Keratinocyte (primary cell): ENCODE measurements around the gene OR2AE1. TPM values are rescaled to one million over a fixed set of nuclear protein-coding genes. Genes with fewer than 3 reads are reported as not detected.

Experiments used
- DNase-seq: peaks from one replicate; pipeline ENCODE4 v3.0.0-alpha.2; 2011; ENCODE audit warnings: low read depth, missing footprints, low spot score
- FAIRE-seq: peaks from 2 replicates; lab custom pipeline; 2011; peaks lifted over from hg19 to GRCh38; lab: Jason Lieb, UNC
- H2AFZ ChIP-seq: 2 replicates; pipeline ENCODE4 v1.6.0; 2012; ENCODE audit warnings: low read length, control low read depth, inconsistent platforms; ENCODE audit not compliant: control insufficient read depth
- H3K27ac ChIP-seq: 2 replicates; pipeline ENCODE4 v1.5.1; 2011; ENCODE audit warnings: low read length; ENCODE audit not compliant: control insufficient read depth, insufficient read depth
- H3K27me3 ChIP-seq: 3 replicates; pipeline ENCODE4 v1.6.0; 2011; ENCODE audit warnings: low read length; ENCODE audit not compliant: control insufficient read depth, insufficient read depth; ENCODE audit errors: extremely low read depth
- H3K36me3 ChIP-seq, 2 experiments: 2 replicates in 1 of 2; 3 replicates in 1 of 2; pipeline ENCODE4 v1.5.1; 2011; ENCODE audit warnings: low read length in 2 of 2, mild to moderate bottlenecking in 1 of 2; ENCODE audit not compliant: control insufficient read depth in 2 of 2, insufficient read depth in 2 of 2; ENCODE audit errors: extremely low read depth in 1 of 2
- H3K4me1 ChIP-seq: 3 replicates; pipeline ENCODE4 v1.5.1; 2011; ENCODE audit warnings: low read length; ENCODE audit not compliant: control insufficient read depth, insufficient read depth; ENCODE audit errors: extremely low read depth
- H3K4me2 ChIP-seq: 3 replicates; pipeline ENCODE4 v1.6.0; 2011; ENCODE audit warnings: low read depth, low read length; ENCODE audit not compliant: control insufficient read depth, insufficient read depth; ENCODE audit errors: extremely low read depth
- H3K4me3 ChIP-seq, 3 experiments: fragments of 200-600 bp in 1 of 3; sonication (generic) in 1 of 3; 2 replicates in 2 of 3; 3 replicates in 1 of 3; pipeline ENCODE4 v1.5.1; 2011 to 2016; ENCODE audit warnings: low read length in 3 of 3, mild to moderate bottlenecking in 3 of 3, control low read depth in 2 of 3, inconsistent platforms in 1 of 3, low read depth in 1 of 3, mixed read lengths in 1 of 3, mixed run types in 1 of 3, moderate library complexity in 1 of 3; ENCODE audit not compliant: control insufficient read depth in 2 of 3, insufficient read depth in 2 of 3; ENCODE audit errors: extremely low read depth in 1 of 3
- H3K79me2 ChIP-seq: 2 replicates; pipeline ENCODE4 v1.6.0; 2012; ENCODE audit warnings: low read length; ENCODE audit not compliant: control insufficient read depth, insufficient read depth
- H3K9ac ChIP-seq: 3 replicates; pipeline ENCODE4 v1.6.0; 2011; ENCODE audit warnings: low read length; ENCODE audit not compliant: control insufficient read depth, insufficient read depth; ENCODE audit errors: extremely low read depth
- H3K9me1 ChIP-seq: 3 replicates; pipeline ENCODE4 v1.6.0; 2011; ENCODE audit warnings: low read length; ENCODE audit not compliant: control insufficient read depth, insufficient read depth; ENCODE audit errors: extremely low read depth
- H3K9me3 ChIP-seq: 2 replicates; pipeline ENCODE4 v1.5.1; 2012; ENCODE audit warnings: low read depth, low read length; ENCODE audit not compliant: control insufficient read depth
- H4K20me1 ChIP-seq: 3 replicates; pipeline ENCODE4 v1.6.0; 2011; ENCODE audit warnings: low read length; ENCODE audit not compliant: control insufficient read depth, insufficient read depth; ENCODE audit errors: extremely low read depth
- EZH2 ChIP-seq: IDR thresholded peaks from one replicate; pipeline ENCODE4 v1.6.1; 2012; ENCODE audit warnings: inconsistent platforms, mild to moderate bottlenecking, low read length, moderate library complexity
- dilution Hi-C: fragments of 300-500 bp; cut with MboI; formaldehyde crosslinking; loops from one replicate; pipeline ENCODE4 v1.7.0; 2020; ENCODE audit warnings: low sequenced_read_pairs; ENCODE audit not compliant: extremely low pct_ligation_motif_present
- polyA plus RNA-seq, 5 experiments: library from polyadenylated mRNA; depleted of rRNA in 3 of 5; stranded (reverse) in 3 of 5; stranded (forward) in 1 of 5; unstranded in 1 of 5; fragments of >200 nt; gene quantifications; 1 replicate in 1 of 5; 2 replicates in 3 of 5; 3 replicates in 1 of 5; pipeline versions ENCODE4 v1.2.1 to v1.2.3, GENCODE V29; 2011 to 2012; ENCODE audit warnings: missing spikeins in 2 of 5, low read depth in 1 of 5, low replicate concordance in 1 of 5
- TF ChIP-seq, protein P1 (sequence below), 3 experiments: IDR thresholded peaks in 1 of 3; conservative IDR thresholded peaks in 1 of 3; optimal IDR thresholded peaks in 1 of 3; 2 replicates in 2 of 3; 3 replicates in 1 of 3; pipeline versions ENCODE3 to v1.5.1; 2011; ENCODE audit warnings: low read length in 3 of 3, mild to moderate bottlenecking in 3 of 3, moderate library complexity in 2 of 3, control low read depth in 1 of 3, inconsistent platforms in 1 of 3; ENCODE audit not compliant: insufficient read depth in 2 of 3; ENCODE audit errors: extremely low read depth in 1 of 3

Gene OR2AE1
- polyA plus RNA-seq, 1 donor (not counting 4 experiments of a cell fraction or from before 2014, with no cell fraction given) = not detected

DNA sequence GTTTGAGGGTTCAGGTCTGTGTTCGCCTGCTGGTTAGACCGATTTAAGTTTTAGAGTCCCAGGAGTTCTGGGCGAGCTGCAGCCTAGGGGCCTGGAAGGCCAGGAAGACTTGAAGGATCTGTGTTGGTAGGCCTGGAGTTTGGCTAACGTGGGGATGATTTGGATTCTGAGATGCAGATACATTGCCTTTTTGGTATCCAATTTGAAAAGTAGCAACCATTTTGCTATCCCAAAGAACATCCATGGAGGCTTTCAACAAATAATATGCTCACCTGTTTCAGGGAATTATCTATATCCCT is 42.9 kb upstream of the OR2AE1 start:
- TF ChIP-seq, protein P1, sequence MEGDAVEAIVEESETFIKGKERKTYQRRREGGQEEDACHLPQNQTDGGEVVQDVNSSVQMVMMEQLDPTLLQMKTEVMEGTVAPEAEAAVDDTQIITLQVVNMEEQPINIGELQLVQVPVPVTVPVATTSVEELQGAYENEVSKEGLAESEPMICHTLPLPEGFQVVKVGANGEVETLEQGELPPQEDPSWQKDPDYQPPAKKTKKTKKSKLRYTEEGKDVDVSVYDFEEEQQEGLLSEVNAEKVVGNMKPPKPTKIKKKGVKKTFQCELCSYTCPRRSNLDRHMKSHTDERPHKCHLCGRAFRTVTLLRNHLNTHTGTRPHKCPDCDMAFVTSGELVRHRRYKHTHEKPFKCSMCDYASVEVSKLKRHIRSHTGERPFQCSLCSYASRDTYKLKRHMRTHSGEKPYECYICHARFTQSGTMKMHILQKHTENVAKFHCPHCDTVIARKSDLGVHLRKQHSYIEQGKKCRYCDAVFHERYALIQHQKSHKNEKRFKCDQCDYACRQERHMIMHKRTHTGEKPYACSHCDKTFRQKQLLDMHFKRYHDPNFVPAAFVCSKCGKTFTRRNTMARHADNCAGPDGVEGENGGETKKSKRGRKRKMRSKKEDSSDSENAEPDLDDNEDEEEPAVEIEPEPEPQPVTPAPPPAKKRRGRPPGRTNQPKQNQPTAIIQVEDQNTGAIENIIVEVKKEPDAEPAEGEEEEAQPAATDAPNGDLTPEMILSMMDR (optimal IDR thresholded peaks at IDR 0.05 in 1 of 3, IDR thresholded peaks at IDR 0.05 in 1 of 3, conservative IDR thresholded peaks at IDR 0.05 in 1 of 3; ENCODE audit: extremely low read depth in 1 of 3, insufficient read depth in 2 of 3, low read length in 3 of 3) = no peak
- TF ChIP-seq EZH2 = no peak
- peak overlapping the region; percentile 89 for H3K9ac ChIP-seq
- H3K4me2 ChIP-seq = peak overlapping the region; percentile 91
- H3K27me3 ChIP-seq = no peaks in the 10 kb centered on the region
- H3K9me3 ChIP-seq = no peaks in the 10 kb centered on the region
- FAIRE-seq (no peak), DNase-seq (no peak)
- peaks cover 0 to 9% of the 10 kb centered on the region in 2 experiments for H3K36me3 ChIP-seq
- peak overlapping the region; percentile 87 to 90 (median 89) for H3K4me3 ChIP-seq
- peak overlapping the region; percentile 97 for H2AFZ ChIP-seq
- H3K79me2 ChIP-seq = peaks cover 47% of the 10 kb centered on the region
- dilution Hi-C loops = no loop called here
- peaks cover 4% of the 10 kb centered on the region for H4K20me1 ChIP-seq
- peak overlapping the region; percentile 76 for H3K27ac ChIP-seq
- peaks cover 29% of the 10 kb centered on the region for H3K4me1 ChIP-seq
- H3K9me1 ChIP-seq = peaks cover 3% of the 10 kb centered on the region

- Histone ChIP-seq H3K27me3 (no peaks in the 10 kb centered on the region), H2AFZ (peak within 1 kb of the TSS; percentile 97), H3K4me3 (peak within 1 kb of the TSS; percentile 87 to 90 (median 89)), H3K9me1 (peaks cover 3% of the 10 kb centered on the region), H3K27ac (peak within 1 kb of the TSS; percentile 76), H3K9ac (peak within 1 kb of the TSS; percentile 89), H3K4me2 (peak within 1 kb of the TSS; percentile 91), H3K9me3 (no peaks in the 10 kb centered on the region), H3K36me3 (peaks cover 3 to 9% of the 10 kb centered on the region in 2 experiments), H4K20me1 (peaks cover 4% of the 10 kb centered on the region), H3K79me2 (peaks cover 53% of the 10 kb centered on the region), H3K4me1 (peaks cover 29% of the 10 kb centered on the region)
- FAIRE-seq (peak; percentile 36), DNase-seq (peak; percentile 41)
- dilution Hi-C loops = no loop called here
- TF ChIP-seq, protein P1 (optimal IDR thresholded peaks at IDR 0.05 in 1 of 3, IDR thresholded peaks at IDR 0.05 in 1 of 3, conservative IDR thresholded peaks at IDR 0.05 in 1 of 3; ENCODE audit: extremely low read depth in 1 of 3, insufficient read depth in 2 of 3, low read length in 3 of 3) = peak in 1 of 3 experiments; percentile 22
- TF ChIP-seq EZH2 = no peak
Observed at GRCh38 chr7:99918959-99919813, 42.4 kb upstream of the OR2AE1 start, which contains the start of gene TRIM4. TRIM4 (minus strand) TSS chr7:99919530; CDS start chr7:99919401, 129 bp downstream.
